ENCODE results near the gene TMEM190. TPM values are rescaled to one million over a fixed set of nuclear protein-coding genes. Genes with fewer than 3 reads are reported as not detected.

The TMEM190 gene
- total and polyA plus RNA-seq, 10 of the 15 experiments (the other 5 are each of a cell fraction or from before 2014, with no cell fraction given), result not detected

- TF ChIP-seq JUNB (IDR thresholded peaks at IDR 0.05) (no peak), NR2C1 (IDR thresholded peaks at IDR 0.05) (no peak), RUNX3 (IDR thresholded peaks at IDR 0.05; ENCODE audit: low read length) (no peak), BCL3 (IDR thresholded peaks at IDR 0.05; ENCODE audit: borderline replicate concordance, insufficient read depth, low read depth, low read length, poor library complexity, severe bottlenecking) (no peak), CBX5 (IDR thresholded peaks at IDR 0.05; ENCODE audit: low read depth) (no peak)
These were observed 918 bp downstream of the TMEM190 start (continued) for GRCh38 chr19:55377356-55378131.

GRCh38 chr19:55379174-55379573, 2.5 kb downstream of the TMEM190 start:
- ChIA-PET POLR2A (no interaction called here), SMC1A (ENCODE audit: uncharacterized antibody, unreplicated experiment) (no interaction called here), CTCF (interaction anchor here (1.6 kb wide), 1 partner anchor 78 kb away, joined by 4 read pairs; no protein-coding TSS in a partner anchor), RAD21 (ENCODE audit: unreplicated experiment) (no interaction called here)
- Histone ChIP-seq H3K36me3 (ENCODE audit: control insufficient read depth in 2 of 2, insufficient read depth in 2 of 2, low read length in 1 of 2) (no peaks in the 10 kb centered on the region), H4K20me1 (ENCODE audit: control insufficient read depth, insufficient read depth) (no peaks in the 10 kb centered on the region), H2AFZ (ENCODE audit: control insufficient read depth, low read depth, low read length) (no peak overlapping the region), H3K27me3 (replicated peaks in 1 of 2; ENCODE audit: control insufficient read depth in 2 of 2, insufficient read depth in 2 of 2, low read length in 1 of 2) (no peaks in the 10 kb centered on the region), H3K79me2 (ENCODE audit: control insufficient read depth, insufficient read depth, low read length) (peaks cover 7% of the 10 kb centered on the region), H3K4me2 (ENCODE audit: control insufficient read depth, insufficient read depth) (no peak overlapping the region), H3K27ac (ENCODE audit: control insufficient read depth, insufficient read depth) (no peak overlapping the region), H3K4me3 (no peak overlapping the region), H3K9me3 (replicated peaks; ENCODE audit: control insufficient read depth, insufficient read depth, low read length) (no peaks in the 10 kb centered on the region), H3K9ac (ENCODE audit: control insufficient read depth, insufficient read depth, low read length) (no peak overlapping the region), H3K4me1 (ENCODE audit: control insufficient read depth, insufficient read depth, low read length) (peaks cover 8% of the 10 kb centered on the region)
- TF ChIP-seq EP300 (IDR thresholded peaks at IDR 0.05; ENCODE audit: borderline replicate concordance in 1 of 2, control insufficient read depth in 1 of 2, low read depth in 2 of 2, low read length in 2 of 2), result no peak
- TF ChIP-seq E2F4 (IDR thresholded peaks at IDR 0.05; ENCODE audit: low read depth, low read length), result no peak
- TF ChIP-seq PBX3 (IDR thresholded peaks at IDR 0.05; ENCODE audit: insufficient replicate concordance, low read depth, low read length), result no peak
- ATAC-seq (no peak), FAIRE-seq (no peak), DNase-seq (ENCODE audit: low read depth, low spot score) (no peak)
- in situ Hi-C loops (cut with MboI) (no loop called here), intact Hi-C loops (cut with micrococcal nuclease; ENCODE audit: unreplicated experiment) (no loop called here)
- no TSS peak for BruUV-seq (replicated peaks)
- WGBS (ENCODE audit: insufficient coverage, insufficient replicate concordance, low lambda C conversion rate, missing lambda C conversion rate), result 60% methylated on average over 11 of the region's 11 CpGs

All from GM12878 (cell line).